GM19099 (cell line): ENCODE data around the gene RIPOR3.

Experiments used
- POLR2A ChIP-seq: IDR thresholded peaks from 3 replicates; pipeline ENCODE4 v1.6.1; 2011; ENCODE audit warnings: low read depth; ENCODE audit not compliant: insufficient read length; ENCODE audit errors: extremely low read depth

RIPOR3 gene, protein sequence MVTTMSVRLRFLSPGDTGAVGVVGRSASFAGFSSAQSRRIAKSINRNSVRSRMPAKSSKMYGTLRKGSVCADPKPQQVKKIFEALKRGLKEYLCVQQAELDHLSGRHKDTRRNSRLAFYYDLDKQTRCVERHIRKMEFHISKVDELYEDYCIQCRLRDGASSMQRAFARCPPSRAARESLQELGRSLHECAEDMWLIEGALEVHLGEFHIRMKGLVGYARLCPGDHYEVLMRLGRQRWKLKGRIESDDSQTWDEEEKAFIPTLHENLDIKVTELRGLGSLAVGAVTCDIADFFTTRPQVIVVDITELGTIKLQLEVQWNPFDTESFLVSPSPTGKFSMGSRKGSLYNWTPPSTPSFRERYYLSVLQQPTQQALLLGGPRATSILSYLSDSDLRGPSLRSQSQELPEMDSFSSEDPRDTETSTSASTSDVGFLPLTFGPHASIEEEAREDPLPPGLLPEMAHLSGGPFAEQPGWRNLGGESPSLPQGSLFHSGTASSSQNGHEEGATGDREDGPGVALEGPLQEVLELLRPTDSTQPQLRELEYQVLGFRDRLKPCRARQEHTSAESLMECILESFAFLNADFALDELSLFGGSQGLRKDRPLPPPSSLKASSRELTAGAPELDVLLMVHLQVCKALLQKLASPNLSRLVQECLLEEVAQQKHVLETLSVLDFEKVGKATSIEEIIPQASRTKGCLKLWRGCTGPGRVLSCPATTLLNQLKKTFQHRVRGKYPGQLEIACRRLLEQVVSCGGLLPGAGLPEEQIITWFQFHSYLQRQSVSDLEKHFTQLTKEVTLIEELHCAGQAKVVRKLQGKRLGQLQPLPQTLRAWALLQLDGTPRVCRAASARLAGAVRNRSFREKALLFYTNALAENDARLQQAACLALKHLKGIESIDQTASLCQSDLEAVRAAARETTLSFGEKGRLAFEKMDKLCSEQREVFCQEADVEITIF

DNA sequence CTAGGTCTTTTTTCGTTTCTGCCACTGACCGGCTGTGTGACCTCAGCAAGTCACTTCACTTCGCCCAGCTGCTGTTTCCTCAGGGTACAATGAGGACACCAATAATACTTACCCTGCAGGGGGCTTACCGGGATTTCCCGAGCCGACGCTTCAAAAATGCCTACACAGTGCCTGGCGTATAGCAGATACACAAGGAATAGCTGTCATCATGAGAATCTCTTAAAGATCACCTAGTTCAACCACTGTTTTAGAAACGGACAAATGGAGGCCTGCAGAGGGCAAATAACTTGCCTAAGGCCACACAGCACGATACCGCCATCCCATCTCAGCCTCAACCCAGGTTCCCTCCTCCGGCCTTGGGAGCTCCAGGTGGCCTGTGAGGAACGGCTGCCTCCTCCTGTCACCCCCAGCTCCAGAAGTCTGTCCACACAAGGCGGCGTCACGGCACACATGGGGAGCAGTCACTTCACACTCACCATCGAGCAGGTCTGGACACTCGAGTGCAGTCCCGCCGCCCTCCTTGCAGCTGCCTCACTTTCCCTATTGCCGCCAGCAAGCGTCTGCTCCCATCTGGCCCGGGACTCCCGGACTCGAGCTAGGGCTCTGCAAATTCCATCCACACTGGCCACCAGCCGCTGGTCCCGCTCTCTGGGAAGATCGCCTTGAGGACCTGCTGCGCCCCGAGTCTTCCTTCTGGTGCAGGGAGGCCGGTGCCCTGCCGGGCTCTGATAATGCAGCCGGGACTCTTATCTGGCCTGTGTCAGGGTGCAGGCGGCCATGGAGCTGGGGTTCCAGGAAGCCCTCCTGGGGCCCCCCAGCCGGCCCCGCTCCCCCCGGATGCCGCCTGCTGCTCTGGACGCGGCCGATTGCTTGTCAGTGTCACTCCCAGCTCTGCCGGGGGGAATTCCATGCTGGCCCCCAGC lies at the start of gene RIPOR3:
TSS of gene RIPOR3 (minus strand) at position 893 of the 923 bp plus-strand sequence. CDS start at position 479, 414 bp downstream.
- no peak for TF ChIP-seq POLR2A

GRCh38 chr20:50737352-50737751 lies 46.0 kb upstream of the RIPOR3 start:
- no peak for TF ChIP-seq POLR2A

DNA sequence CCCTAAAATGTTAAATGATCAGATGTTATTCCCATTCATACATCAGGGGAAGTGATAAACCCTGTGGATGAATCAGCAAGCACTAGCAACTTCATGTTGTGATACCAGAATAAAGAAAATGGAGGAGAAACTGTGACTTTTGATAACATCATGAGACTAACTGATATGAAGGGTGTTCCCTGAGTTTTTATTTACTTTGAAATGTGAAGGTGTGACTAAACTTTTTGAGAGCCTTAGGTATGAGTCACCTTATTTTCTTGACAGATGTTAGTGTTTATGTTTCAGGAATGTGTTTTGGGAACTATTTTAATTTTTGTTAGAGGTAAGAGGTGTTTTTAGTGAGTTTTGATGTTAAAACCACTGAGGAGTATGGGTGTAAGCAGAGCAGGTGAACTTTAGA lies 44.5 kb upstream of the RIPOR3 start:
- no peak for TF ChIP-seq POLR2A

DNA sequence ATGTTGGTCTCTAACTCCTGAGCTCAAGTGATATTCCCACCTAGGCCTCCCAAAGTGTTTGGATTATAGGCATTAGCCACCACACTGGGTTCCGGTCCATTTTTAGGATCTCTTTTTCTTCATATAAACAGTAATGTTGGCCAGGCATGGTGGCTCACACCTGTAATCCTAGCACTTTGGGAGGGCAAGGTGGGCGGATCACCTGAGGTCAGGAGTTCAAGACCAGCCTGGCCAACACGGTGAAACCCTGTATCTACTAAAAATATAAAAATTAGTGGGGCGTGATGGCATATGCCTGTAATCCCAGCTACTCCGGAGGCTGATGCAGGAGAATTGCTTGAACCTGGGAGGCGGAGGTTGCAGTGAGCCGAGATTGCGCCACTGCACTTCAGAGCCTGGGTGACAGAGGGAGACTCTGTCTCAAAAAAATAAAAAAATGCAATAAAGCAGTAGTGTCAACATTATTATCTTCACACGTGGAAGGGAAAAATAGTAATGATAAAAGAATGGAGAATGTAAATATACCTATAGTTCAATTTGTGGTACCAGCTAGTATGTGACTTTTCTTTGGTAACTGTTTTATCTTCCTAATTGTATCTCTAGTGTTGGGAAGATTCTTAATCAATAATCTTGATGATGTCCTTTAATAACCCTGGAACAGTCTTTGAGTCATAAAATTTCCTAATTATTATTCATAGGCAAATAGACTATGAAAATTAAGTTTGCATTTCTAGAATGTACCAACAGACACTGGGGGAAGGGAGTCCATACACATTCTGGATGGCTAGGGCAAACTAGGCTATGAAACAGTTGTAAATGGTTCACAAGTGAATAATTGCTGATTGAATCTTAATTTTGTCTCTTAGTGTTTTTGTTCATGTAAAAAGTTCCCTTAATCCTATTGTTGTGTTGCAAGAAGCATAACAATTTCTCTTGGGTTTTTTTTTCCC lies 43.7 kb upstream of the RIPOR3 start:
- no peak for TF ChIP-seq POLR2A

DNA sequence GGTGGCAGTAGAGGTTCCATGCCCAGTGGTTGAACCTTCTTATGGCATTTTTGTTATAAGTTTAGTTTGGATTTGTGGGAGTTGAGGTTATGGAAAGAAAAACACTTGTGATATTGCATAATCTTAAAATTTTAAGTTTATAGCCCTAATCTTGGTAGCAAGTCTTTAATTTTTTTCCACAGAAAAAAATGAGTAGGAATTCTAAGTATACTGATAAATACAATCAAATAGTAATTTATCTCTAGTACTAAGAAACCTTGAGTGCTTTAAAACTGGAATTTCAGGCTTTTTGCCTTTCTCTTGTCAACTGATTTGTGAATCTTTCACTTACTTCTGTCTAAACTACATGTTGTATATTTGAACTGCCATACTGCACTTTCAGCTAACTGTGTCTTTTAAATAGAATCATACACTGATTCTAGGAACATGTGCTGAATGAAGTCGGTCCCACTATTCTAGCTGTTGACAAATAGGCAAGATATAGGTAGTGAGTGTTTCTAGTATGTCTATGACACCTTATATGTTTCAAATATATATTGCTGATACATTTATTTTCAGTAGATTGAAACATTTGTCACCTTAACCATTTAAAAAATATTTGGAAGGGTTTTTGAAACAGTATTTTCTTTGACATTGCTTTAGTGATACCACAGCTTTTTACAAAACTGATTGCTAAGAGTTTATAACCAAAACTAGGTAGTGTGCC lies 42.5 kb upstream of the RIPOR3 start:
- no peak for TF ChIP-seq POLR2A

GRCh38 chr20:50731930-50732690 lies 40.8 kb upstream of the RIPOR3 start:
- no peak for TF ChIP-seq POLR2A

GRCh38 chr20:50731055-50731929 lies 40.0 kb upstream of the RIPOR3 start, which contains the start of gene PARD6B:
PARD6B (plus strand) TSS chr20:50731580; CDS start chr20:50731787, 207 bp downstream.
- peak; percentile 68 for TF ChIP-seq POLR2A

GRCh38 chr20:50730765-50731054 lies 39.4 kb upstream of the RIPOR3 start:
- peak; percentile 74 for TF ChIP-seq POLR2A

DNA sequence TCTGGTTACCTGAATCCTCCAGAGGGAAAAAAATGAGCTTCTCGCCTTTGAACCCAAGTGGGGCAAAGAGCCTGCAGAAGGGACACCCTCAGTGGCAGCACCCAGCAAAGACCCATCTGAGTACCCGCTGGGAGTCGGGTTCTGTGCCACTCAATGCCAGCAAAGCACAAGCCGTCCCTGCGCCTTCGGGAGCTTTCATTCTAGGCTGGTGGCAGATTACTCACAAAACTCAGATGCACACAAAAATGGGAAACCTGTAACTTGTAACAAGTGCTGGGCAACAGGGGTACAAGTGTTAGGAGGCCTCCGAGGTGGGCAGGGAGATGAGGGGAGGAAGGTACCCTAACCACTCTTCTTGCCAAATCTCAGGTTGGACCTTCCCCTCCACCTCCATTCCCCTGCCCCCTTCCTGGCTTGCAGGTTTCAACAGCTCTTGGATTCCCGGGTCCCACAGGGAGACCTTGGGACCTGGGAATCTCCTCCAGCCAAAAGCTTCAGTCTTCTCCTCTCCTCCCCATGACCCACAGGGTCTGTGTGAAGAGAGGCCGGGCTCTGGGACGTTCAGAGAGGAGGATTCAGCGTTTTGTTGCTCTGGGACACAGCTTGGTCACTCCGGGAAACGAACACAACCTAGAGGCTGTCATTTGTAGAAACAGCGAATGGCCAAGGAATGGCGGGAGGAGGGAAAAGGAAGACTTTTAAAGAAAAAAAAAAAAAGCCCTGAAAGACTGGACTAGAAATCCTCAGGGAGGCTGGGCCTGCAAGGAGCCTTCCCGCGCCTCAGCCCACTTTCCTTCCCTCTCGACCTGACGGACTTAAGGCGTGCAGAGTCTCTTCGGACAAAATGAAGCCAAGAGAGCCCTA lies 38.8 kb upstream of the RIPOR3 start:
- TF ChIP-seq POLR2A, result no peak
